Activated naive CD4-positive, alpha-beta T cell treated with anti-CD3 and anti-CD28 coated beads, Interleukin-2, amount 50 U/mL, for 16 hours (primary cell): ENCODE measurements around the gene DDX41.
"Not testable (repeated sequence)": the region's sequence is repeated elsewhere in the genome, so short reads cannot be mapped to it uniquely, and the experiment has no call there.

ENCODE experiments used
- DNase-seq: peaks from one replicate; pipeline ENCODE4 v3.0.0-alpha.2; 2020

DDX41 gene

GRCh38 chr5:177537389-177538361 lies 20.9 kb upstream of the DDX41 start:
- DNase-seq, result no peak

GRCh38 chr5:177536386-177536785 lies 19.6 kb upstream of the DDX41 start:
- no peak for DNase-seq

GRCh38 chr5:177535125-177535524 lies 18.4 kb upstream of the DDX41 start:
- no peak for DNase-seq

GRCh38 chr5:177534433-177534832 lies 17.7 kb upstream of the DDX41 start:
- DNase-seq, result not testable (repeated sequence)

DNA sequence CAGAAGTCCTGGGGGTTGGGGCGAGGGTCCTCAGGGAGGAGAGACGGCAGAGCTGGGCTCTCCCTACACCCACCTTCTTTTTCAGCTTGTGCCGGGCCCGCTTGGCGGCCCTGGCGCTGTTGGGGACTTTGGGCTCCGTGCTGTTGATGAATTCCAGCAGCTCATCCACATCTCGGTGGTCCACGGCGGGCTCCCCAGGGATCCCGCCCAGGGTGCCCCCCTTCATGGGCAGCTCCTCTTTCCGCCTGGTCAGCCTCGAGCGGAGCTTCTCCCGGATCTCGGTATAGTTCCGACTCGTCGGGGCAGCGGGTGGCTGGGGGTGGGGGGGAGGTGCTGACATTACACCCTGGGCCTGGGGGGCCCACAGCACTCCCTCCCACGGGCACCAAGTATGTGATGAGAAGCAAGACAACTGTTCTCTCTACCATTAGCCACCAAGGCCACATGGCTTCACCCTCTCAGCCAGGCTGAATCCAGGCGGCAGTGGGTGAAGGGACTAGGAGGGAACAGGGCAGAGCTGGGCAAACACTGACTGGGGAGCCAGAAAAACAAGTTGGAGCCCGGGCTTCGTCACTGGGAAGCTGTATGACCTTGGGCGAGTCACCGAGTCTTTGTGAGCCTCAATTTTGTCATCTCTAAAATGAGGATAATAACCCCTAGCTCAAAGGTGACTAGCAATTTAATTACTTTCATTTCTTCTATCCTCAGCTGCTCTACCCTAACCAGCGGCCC lies 14.6 kb upstream of the DDX41 start:
- DNase-seq, result no peak

- DNase-seq, result no peak
These were observed 13.9 kb upstream of the DDX41 start for GRCh38 chr5:177530638-177531037.

DNA sequence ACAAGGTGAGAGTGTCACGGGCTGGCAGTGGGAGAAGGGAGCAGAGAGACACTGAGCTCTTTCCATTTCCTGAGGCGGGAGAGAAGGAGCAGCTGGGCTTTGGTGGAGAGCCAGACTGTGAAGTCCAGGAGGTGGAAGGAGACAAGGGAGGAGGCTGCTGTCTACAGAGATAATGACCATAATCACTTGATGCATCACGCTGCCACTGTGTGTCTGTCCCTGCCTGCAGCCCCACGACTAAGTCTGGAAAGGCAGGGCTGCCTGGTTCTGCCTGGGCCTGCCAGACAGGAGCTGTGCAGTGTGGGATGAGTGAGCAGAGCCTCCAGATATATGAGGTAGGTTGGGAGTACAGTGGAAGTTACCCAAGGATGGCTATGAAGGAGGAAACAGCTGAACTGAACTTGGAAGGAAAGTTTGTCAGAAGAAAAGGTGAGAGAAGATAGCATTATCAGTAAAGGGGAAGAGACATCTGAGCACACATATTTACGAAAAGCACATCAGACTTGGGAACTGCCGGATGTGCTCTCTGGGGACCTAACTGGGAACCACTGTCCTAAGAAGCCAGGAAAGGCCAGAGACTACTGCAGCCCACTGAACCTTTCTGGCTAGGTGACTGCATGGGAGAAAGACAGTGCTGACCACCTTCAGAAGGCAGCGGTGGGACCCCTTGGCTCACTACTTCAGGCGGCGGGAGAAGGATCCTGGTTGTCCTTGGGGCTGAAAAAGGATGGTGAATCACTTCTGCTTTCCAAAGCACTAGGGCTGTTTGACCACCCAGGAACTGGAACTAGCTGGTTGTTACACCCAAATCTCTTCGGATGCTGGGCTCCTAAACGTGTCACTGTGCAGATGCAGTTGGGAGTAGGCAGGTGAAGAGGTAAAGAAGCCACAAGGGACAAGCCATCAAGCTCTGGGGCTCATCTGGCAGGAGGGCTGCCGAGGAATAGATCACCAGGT lies 12.8 kb upstream of the DDX41 start:
- no peak for DNase-seq

DNA sequence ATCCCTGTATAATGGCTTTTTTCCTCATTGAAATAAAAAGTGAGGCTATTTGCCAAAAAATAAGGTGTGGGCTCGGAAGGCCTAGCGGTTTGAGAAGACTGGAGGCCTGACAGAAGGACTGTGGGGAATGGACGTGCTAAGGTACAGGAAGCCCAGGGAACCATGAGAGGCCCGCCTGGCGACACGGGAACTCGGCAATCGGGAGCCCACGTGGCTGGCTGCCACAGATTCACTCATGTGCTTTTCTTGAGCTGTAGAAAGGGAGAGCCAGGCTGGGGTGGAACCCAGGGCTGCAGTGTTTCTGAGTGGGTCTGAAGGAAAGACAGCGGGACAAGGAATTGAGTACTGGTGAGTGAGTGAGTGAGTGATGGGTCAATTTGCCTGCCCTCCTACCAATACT lies 11.9 kb upstream of the DDX41 start:
- no peak for DNase-seq

- no peak for DNase-seq
These were observed 10.8 kb upstream of the DDX41 start for GRCh38 chr5:177527595-177527994.

- DNase-seq, result no peak
These were observed 10.0 kb upstream of the DDX41 start for GRCh38 chr5:177526791-177527190.

- DNase-seq, result no peak
These were observed 9.4 kb upstream of the DDX41 start for GRCh38 chr5:177526191-177526590.

GRCh38 chr5:177524941-177525655 lies 8.3 kb upstream of the DDX41 start:
- DNase-seq, result no peak

GRCh38 chr5:177524539-177524900 lies 7.8 kb upstream of the DDX41 start:
- no peak for DNase-seq

GRCh38 chr5:177523711-177524538 lies 7.2 kb upstream of the DDX41 start:
- no peak for DNase-seq

DNA sequence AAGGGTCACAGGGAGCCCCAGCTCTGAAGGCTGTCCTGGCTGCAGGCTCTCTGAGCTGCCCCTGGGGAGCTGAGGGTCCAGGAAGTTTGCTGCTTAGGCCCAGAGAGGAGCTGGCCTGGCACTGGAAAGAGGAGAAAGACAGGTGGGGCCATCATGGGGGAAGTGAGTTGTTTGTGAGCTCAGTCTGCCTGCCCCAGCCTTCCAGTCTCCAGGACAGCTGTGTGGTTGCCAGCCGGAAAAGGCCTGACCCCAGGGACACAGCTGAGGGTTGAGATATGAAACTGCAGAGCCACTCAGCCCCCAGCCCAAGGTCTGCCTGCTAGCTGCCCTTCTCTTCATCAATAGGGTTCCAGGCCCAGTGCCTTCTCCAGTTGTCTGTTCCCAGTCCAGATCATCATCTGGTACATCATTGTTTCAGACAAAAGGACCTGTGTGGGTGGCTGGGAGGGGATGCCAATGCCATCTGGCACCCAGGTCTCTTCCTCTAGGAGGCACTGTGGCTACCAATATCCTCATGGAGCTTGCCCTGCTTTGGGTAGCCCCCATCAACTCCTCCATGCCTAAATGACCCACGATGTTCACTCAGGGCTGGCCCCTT lies 4.3 kb upstream of the DDX41 start:
- DNase-seq, result no peak

- DNase-seq, result no peak
These were observed 3.5 kb upstream of the DDX41 start for GRCh38 chr5:177520271-177520670.

- no peak for DNase-seq
These were observed 2.9 kb upstream of the DDX41 start for GRCh38 chr5:177519463-177520235.

DNA sequence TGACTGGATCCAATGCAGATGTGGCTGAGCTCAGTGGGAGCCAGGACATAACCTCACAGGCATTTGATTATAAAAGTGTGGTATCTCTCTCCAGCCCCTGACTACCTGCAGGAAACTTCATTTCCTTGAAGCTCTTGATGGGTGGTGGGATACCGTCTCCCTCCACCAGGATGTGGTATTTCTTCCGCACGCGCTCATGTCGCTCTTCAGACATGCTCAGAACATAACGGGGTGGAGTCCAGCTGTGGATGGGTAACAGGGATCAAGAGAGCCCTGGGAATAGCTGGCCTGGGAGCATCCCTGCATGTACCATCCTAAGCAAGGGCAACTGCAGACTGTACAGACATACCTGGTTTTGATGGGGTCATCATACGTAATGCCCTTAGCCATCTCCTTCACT lies 1.2 kb downstream of the DDX41 start:
- DNase-seq, result no peak

GRCh38 chr5:177514541-177514940 lies 2.2 kb downstream of the DDX41 start:
- no peak for DNase-seq

DNA sequence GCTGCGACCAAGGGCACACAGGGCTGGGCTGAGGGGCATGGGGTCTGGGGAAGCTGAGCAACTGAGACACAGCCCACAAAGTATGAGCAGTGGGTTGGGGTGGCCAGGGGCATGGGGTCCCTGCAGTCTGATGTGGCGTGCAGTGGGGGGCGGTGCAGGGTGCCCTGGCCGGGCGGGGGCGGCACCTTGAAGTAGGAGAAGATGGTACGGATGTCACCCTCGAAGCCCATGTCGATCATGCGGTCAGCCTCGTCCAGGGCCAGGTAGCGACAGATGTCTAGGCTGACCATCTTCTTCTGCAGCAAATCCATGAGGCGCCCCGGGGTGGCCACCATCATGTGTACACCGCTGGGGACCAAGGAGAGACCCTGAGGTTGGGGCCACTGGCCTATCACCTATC lies 3.3 kb downstream of the DDX41 start:
- no peak for DNase-seq
